ENCODE results near the gene ASAH2B. TPM values are rescaled to one million over a fixed set of nuclear protein-coding genes. Genes with fewer than 3 reads are reported as not detected.
"Not testable (repeated sequence)": the region's sequence is repeated elsewhere in the genome, so short reads cannot be mapped to it uniquely, and the experiment has no call there.

ASAH2B gene
- total RNA-seq, result 4.8 TPM

- DNase-seq (ENCODE audit: low spot score), result peak; percentile 88
Measured at GRCh38 chr10:50739618-50740292, at the start of gene ASAH2B. TSS of gene ASAH2B (plus strand) at chr10:50739936. CDS start at chr10:50745131, 5,195 bp downstream.

- DNase-seq (ENCODE audit: low spot score), result not testable (repeated sequence)
Measured at GRCh38 chr10:50697819-50698218, 41.9 kb upstream of the ASAH2B start.

GRCh38 chr10:50701947-50702346 lies 37.8 kb upstream of the ASAH2B start:
- DNase-seq (ENCODE audit: low spot score), result not testable (repeated sequence)

GRCh38 chr10:50702997-50703396 lies 36.7 kb upstream of the ASAH2B start:
- DNase-seq (ENCODE audit: low spot score), result not testable (repeated sequence)

- DNase-seq (ENCODE audit: low spot score), result not testable (repeated sequence)
Measured at GRCh38 chr10:50704436-50705079, 35.2 kb upstream of the ASAH2B start.

GRCh38 chr10:50706006-50706405 lies 33.7 kb upstream of the ASAH2B start:
- DNase-seq (ENCODE audit: low spot score), result not testable (repeated sequence)

- DNase-seq (ENCODE audit: low spot score), result not testable (repeated sequence)
Measured at GRCh38 chr10:50710241-50710640, 29.5 kb upstream of the ASAH2B start.

- not testable (repeated sequence) for DNase-seq (ENCODE audit: low spot score)
Measured at GRCh38 chr10:50723812-50724211, 15.9 kb upstream of the ASAH2B start.

GRCh38 chr10:50728112-50728511 lies 11.6 kb upstream of the ASAH2B start:
- not testable (repeated sequence) for DNase-seq (ENCODE audit: low spot score)

- DNase-seq (ENCODE audit: low spot score), result not testable (repeated sequence)
Measured at GRCh38 chr10:50738987-50739617, 634 bp upstream of the ASAH2B start.

GRCh38 chr10:50740293-50740648 lies 535 bp downstream of the ASAH2B start:
- DNase-seq (ENCODE audit: low spot score), result no peak

GRCh38 chr10:50742820-50743219 lies 3.1 kb downstream of the ASAH2B start:
- not testable (repeated sequence) for DNase-seq (ENCODE audit: low spot score)

GRCh38 chr10:50766774-50767513 lies 27.2 kb downstream of the ASAH2B start:
- DNase-seq (ENCODE audit: low spot score), result not testable (repeated sequence)

GRCh38 chr10:50772042-50772441 lies 32.3 kb downstream of the ASAH2B start:
- not testable (repeated sequence) for DNase-seq (ENCODE audit: low spot score)

- DNase-seq (ENCODE audit: low spot score), result not testable (repeated sequence)
Measured at GRCh38 chr10:50774868-50775267, 35.1 kb downstream of the ASAH2B start.

GRCh38 chr10:50780036-50780435 lies 40.3 kb downstream of the ASAH2B start:
- not testable (repeated sequence) for DNase-seq (ENCODE audit: low spot score)

- DNase-seq (ENCODE audit: low spot score), result not testable (repeated sequence)
Measured at GRCh38 chr10:50782017-50782416, 42.3 kb downstream of the ASAH2B start.

GRCh38 chr10:50787962-50788361 lies 48.2 kb downstream of the ASAH2B start:
- DNase-seq (ENCODE audit: low spot score), result not testable (repeated sequence)

- DNase-seq (ENCODE audit: low spot score), result no peak
Measured at GRCh38 chr10:50788951-50789945, 49.5 kb downstream of the ASAH2B start.

GRCh38 chr10:50794490-50794889 lies 54.8 kb downstream of the ASAH2B start:
- no peak for DNase-seq (ENCODE audit: low spot score)

GRCh38 chr10:50796693-50797092 lies 57.0 kb downstream of the ASAH2B start:
- DNase-seq (ENCODE audit: low spot score), result no peak
